GM15510 (cell line): ENCODE results near the gene SYNJ2.

Experiments used
- POLR2A ChIP-seq: IDR thresholded peaks from 3 replicates; pipeline ENCODE4 v1.6.1; 2011; ENCODE audit warnings: borderline replicate concordance; ENCODE audit not compliant: insufficient read length; ENCODE audit errors: extremely low read depth

Gene SYNJ2

GRCh38 chr6:158021814-158022748 lies 40.4 kb downstream of the SYNJ2 start:
- TF ChIP-seq POLR2A: no peak

- TF ChIP-seq POLR2A: no peak
Observed at GRCh38 chr6:158022749-158023596, 41.3 kb downstream of the SYNJ2 start.

- no peak for TF ChIP-seq POLR2A
Observed at GRCh38 chr6:158023597-158023939, 41.9 kb downstream of the SYNJ2 start.

GRCh38 chr6:158024566-158025297 lies 43.1 kb downstream of the SYNJ2 start:
- TF ChIP-seq POLR2A: no peak

- TF ChIP-seq POLR2A: no peak
Observed at GRCh38 chr6:158026054-158026900, 44.6 kb downstream of the SYNJ2 start.

- TF ChIP-seq POLR2A: no peak
Observed at GRCh38 chr6:158026901-158027589, 45.4 kb downstream of the SYNJ2 start.

GRCh38 chr6:158027590-158028285 lies 46.1 kb downstream of the SYNJ2 start:
- TF ChIP-seq POLR2A: no peak

- TF ChIP-seq POLR2A: no peak
Observed at GRCh38 chr6:158028421-158028820, 46.8 kb downstream of the SYNJ2 start.

- no peak for TF ChIP-seq POLR2A
Observed at GRCh38 chr6:158028876-158029275, 47.2 kb downstream of the SYNJ2 start.

- TF ChIP-seq POLR2A: no peak
Observed at GRCh38 chr6:158029668-158030230, 48.1 kb downstream of the SYNJ2 start.

GRCh38 chr6:158030380-158031300 lies 49.0 kb downstream of the SYNJ2 start:
- TF ChIP-seq POLR2A: no peak
